Measurements from ENCODE around the gene GBP3. TPM values are rescaled to one million over a fixed set of nuclear protein-coding genes. Genes with fewer than 3 reads are reported as not detected.
"Not testable (repeated sequence)": the region's sequence is repeated elsewhere in the genome, so short reads cannot be mapped to it uniquely, and the experiment has no call there.

GBP3 gene
- polyA plus RNA-seq, 3 donors = 26.0 to 31.6 (median 26.5) TPM

DNA sequence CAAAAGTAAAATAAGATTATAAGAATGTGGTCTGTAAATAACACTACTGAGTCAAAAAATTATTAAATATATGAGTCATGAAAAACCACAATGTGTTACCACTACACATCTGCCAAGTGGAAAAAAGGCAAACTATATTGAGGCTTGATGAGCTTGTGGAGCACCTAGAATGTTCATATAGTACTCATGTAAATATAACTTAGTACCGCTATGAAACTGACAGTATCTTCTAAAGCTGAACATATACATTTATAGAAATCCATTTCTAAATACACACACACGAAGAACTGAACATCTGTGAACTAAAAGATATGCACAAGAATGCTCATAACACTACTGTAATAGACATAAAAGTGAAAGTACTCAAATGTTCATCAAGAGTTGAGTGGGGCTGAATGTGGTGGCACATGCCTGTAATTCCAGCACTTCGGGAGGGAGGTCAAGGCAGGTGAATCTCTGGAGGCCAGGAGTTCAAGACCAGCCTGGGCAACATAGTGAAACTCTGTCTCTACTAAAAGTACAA is 18.5 kb upstream of the GBP3 start:
- no peak for DNase-seq (ENCODE audit: low read depth in 3 of 3, low spot score in 2 of 3)

DNA sequence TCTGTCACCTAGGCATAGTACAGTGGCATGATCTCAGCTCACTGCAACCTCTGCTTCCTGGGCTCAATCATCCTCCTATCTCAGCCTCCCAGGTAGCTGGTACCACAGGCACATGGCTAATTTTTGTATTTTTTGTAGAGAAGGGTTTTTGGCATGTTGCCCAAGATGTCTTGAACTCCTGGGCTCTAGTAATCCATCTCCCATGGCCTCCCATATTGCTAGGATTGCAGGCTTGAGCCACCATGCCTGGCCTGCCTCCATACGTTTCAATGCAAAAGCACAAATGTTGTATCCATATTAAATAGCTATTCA is 17.6 kb upstream of the GBP3 start:
- DNase-seq (ENCODE audit: low read depth in 3 of 3, low spot score in 2 of 3) = no peak

DNA sequence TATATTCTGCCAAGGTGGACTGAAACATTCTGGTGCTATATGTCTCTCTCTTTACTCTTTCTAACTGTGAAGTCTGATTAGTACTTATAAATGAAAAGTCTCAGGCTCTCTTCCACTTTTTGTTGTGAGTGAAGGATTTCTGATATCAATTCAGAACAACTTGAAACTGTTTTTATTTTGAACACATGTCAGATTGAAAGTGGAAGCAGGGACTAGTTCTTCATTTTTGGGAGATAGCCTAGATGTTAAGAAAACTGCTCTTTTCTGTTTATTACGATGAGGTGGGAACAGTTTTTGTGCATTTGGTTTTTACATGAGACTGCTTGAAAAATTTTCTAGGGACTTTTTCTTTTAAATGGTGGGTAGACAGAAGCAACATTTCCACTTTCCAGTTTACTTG is 14.5 kb upstream of the GBP3 start:
- DNase-seq (ENCODE audit: low read depth in 3 of 3, low spot score in 2 of 3) = no peak

DNA sequence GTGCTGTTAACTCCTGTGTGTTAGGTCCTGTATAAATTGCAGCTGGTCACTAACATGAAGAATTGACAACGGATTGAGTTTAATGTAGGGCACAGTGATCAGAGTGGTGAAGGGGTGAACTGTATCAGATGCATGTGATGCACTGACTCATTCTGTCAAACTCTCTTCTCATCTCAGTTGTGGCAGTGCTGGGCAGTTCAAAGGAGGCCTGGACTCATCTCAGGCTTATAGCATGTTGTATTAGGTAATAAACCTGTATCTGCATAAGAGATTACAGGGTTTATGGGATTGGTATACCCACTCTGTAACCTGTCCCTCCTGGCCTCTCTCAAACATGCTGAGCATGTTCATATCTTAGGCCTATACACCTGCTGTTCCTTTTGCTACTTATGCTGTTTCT is 12.4 kb upstream of the GBP3 start:
- DNase-seq (ENCODE audit: low read depth in 3 of 3, low spot score in 2 of 3) = no peak

DNA sequence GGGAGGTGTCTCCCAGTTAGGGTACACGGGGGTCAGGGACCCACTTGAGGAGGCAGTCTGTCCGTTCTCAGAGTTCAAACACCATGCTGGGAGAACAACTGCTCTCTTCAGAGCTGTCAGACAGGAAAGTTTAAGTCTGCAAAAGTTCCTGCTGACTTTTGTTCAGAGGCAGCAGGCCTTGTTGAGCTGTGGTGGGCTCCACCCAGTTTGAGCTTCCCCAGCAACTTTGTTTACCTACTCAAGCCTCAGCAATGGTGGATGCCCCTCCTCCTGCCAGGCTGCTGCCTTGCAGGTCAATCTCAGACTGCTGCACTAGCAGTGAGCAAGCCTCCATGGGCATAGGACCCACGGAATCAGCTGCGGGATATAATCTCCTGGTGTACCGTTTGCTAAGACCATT is 11.3 kb upstream of the GBP3 start:
- not testable (repeated sequence) for DNase-seq (ENCODE audit: low read depth in 3 of 3, low spot score in 2 of 3)

DNA sequence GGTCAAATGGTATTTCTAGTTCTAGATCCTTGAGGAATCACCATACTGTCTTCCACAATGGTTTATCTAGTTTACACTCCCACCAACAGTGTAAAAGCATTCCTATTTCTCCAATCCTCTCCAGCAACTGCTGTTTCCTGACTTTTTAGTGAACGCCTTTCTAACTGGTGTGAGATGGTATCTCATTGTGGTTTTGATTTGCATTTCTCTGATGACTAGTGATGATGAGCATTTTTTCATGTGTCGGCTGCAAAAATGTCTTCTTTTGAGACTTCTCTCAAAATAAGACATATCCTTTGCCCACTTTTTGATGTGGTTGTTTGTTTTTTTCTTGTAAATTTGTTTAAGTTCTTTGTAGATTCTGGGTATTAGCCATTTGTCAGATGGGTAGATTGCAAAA is 6.4 kb upstream of the GBP3 start:
- DNase-seq (ENCODE audit: low read depth in 3 of 3, low spot score in 2 of 3) = not testable (repeated sequence)

DNA sequence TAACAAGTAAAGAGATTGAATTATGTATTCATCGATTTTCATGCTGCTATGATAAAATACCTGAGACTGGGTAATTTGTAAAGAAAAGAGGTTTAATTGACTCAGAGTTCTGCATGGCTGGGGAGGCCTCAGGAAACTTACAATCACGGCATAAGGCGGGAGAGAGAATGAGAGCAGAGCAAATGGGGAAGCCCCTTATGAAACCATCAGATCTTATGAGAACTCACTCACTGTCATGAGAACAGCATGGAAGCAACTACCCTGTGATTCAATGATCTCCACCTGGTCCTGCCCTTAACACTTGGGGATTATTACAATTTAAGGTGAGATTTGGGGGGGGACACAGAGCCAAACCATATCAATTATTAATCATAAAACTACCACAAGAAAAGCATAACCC is 3.3 kb upstream of the GBP3 start:
- no peak for DNase-seq (ENCODE audit: low read depth in 3 of 3, low spot score in 2 of 3)

DNA sequence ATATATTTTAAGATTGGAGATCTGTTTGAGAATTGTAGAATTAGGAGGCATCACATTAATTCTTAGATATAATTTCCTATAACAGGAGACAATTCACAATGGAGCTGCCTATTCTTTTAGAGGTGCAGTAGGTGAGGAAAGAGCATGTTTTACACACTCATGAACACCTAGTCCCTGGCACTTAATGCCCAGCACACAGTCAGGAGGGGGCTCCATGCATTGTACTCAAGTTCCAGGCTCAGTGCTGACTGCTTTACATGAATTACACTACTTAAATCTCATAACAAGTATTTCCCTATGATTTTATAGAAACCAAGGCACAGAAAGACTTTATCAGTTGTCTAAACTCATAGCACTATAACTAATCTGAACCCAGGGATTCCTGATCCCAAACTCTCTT is 360 bp upstream of the GBP3 start:
- no peak for DNase-seq (ENCODE audit: low read depth in 3 of 3, low spot score in 2 of 3)

DNA sequence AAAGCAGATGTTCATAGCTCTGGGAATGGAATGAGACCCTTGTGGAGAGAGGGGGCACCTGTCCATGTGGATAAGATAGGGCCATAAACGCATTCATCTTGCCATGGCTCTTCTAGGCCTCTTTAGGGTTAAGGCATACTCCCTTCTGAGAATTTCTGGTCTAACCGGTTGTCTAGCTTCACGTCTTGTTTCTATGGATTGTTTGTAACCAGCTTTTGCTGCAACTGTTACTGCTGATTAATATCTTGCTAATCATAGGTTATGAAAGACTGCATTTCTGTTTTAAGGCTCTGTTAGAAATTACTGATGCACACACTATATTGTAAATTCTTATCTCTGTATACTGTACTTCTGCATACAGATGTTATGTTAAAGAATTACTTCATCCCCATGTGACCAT is 4.3 kb downstream of the GBP3 start:
- DNase-seq (ENCODE audit: low read depth in 3 of 3, low spot score in 2 of 3) = not testable (repeated sequence)

DNA sequence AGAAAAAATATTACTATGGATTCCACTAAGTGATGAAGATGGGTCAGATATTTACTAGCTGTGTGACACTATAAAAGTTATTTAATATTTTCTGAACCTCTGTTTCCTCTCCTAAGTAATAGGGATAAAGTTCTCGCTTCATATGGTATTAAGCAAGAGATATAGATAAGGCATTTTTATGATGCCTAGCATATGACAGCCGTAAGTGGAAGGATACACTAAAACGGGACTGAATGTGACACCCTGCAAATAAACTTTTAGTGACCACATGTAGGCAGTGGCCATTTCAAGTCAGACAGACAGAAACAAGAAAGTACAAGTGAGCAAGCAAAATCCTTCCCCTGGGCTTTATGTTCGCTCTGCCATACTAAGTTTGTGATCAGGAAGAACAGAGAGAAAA is 14.2 kb downstream of the GBP3 start:
- no peak for DNase-seq (ENCODE audit: low read depth in 3 of 3, low spot score in 2 of 3)

DNA sequence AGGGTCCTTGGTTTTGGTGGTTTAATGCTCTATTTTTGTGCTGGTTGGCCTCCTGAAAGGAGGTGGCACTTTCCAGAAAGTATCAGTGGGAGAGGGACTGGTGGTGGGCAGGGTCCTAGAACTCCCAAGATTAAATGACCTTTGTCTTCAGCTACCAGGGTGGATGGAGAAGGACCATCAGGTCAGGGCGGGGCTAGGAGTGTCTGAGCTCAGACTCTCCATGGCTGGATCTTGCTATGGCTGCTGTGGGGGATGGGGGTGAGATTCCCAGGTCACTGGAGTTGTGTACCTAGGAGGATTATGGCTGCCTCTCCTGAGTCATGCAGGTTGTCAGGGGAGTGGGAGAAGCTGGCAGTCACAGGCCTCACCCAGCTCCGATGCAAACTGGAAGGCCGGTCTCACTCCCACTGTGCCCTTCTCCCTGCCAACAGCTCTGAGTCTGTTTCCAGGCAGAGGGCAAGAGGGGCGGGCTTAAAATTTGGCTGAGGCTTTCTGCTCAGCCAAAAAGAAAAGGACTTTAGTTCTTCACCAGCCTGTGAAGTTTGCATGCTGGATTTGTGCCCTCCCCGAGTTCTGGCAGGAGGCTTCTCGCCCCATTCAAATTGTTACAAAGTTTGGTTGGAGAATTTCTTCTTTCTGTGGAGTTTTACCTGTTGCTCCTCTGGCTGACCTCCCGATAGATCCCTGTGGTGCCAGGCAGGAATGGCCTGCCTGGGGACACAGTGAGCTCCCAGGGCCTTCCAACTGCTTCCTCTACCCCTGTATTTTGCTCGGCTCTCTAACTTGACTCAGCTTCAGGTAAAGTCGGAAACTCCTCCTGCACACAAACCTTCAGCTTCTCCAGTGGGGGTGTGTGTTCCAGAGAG is 17.1 kb downstream of the GBP3 start:
- DNase-seq (ENCODE audit: low read depth in 3 of 3, low spot score in 2 of 3) = no peak

DNA sequence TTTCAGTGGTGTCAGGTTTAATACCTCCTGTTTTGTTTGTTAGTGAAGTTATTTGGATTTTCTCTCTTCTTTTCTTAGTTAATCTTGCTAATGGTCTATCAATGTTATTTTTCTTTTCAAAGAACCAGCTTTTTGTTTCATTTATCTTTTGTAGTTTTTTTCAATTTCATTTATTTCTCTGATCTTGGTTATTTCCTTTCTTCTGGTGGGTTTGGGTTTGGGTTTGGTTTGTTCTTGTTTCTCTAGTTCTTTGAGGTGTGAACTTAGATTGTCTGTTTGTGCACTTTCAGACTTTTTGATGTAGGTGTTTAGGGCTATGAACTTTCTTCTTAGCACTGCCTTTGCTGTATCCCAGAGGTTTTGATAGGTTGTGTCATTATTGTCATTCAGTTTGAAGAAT is 20.5 kb downstream of the GBP3 start:
- DNase-seq (ENCODE audit: low read depth in 3 of 3, low spot score in 2 of 3) = not testable (repeated sequence)

DNA sequence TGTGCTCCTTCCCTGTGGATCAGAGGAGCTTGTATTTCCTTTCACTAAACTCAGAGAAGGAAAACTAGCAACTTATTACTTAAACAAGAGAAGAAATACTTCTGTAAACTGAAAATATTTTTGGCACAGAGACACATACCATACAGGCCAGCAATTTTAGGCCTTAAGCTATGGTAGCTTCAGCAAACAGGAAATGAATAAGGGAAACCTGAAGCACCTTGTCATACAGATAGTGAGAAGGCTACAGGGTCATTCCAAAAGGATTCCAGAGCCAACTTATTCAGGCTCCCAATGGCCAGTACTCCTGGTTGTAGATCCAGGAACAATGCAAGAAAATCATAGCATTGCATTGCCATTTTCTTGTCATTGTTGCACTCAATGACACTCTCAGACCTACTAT is 21.2 kb downstream of the GBP3 start:
- no peak for DNase-seq (ENCODE audit: low read depth in 3 of 3, low spot score in 2 of 3)

DNA sequence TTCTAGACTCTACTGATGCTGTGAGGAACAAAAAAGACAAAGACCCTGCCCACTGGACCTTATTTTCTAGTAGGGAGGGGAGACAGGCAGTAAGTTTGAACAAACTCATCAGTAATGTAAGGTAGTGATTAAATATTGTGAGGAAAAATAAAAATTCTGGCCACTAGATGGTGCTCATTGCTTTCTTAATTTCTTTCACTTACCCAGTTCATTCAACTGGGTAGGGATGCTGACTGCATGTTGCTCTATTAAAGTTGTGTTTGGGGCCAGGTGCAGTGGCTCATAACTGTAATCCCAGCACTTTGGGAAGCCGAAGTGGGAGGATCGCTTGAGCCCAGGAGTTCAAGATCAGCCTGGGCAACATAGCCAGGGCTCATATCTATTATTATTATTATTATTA is 23.9 kb downstream of the GBP3 start:
- peak in 1 of 3 donors; percentile 68 for DNase-seq (ENCODE audit: low read depth in 3 of 3, low spot score in 2 of 3)

DNA sequence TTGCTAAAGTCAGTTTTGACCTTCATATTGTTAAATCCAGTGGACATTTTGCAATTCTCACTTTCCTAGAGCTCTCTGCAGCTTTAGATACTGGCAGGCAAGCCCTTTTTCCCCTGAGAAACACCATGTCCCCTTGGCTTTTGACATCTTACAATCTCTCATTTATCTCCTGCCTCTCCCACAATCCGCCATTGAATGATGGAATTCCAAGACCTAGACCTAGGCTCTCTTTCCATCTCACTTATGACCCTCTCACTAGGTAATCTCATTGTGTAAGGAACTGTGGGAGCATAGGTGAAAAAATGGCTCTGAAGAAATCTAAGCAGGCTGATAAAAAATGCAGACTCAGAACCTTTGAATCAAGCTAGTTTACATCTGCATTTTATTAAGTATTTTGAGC is 32.2 kb downstream of the GBP3 start:
- no peak for DNase-seq (ENCODE audit: low read depth in 3 of 3, low spot score in 2 of 3)

DNA sequence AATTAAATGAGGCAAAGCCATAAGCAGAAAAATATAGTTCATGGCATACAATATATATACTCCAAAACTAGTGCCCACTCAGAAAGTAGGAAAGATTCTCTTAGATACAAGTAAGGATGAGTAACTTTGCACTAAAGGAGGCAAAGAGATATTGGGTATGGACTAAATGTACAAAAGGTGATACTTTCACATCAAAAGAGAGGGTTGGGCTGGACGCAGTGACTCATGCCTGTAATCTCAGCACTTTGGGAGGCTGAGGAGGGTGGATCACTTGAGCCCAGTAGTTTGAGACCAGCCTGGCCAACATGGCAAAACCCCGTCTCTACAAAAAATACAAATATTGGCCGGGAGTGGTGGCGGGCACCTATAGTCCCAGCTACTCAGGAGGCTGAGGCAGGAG is 37.0 kb downstream of the GBP3 start:
- DNase-seq (ENCODE audit: low read depth in 3 of 3, low spot score in 2 of 3) = no peak

DNA sequence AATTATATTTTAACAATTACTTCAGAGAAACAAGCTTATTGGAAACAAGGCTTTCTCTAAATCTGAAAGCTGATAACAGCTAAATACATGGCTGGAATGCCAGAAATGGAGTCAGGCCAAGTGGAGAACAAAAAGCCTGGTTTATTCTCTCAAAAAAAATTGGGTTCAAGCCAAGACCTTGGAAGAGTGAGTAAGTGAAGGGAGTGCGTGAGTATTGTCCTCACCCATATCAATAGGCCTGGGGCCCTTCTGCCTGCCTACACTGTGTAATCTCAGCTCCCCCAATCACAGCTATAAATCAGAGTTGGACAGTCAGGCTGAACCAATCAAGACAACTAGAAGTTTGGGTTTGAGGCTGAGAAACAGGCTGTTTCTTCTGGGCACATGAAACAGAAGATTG is 37.6 kb downstream of the GBP3 start:
- no peak for DNase-seq (ENCODE audit: low read depth in 3 of 3, low spot score in 2 of 3)

DNA sequence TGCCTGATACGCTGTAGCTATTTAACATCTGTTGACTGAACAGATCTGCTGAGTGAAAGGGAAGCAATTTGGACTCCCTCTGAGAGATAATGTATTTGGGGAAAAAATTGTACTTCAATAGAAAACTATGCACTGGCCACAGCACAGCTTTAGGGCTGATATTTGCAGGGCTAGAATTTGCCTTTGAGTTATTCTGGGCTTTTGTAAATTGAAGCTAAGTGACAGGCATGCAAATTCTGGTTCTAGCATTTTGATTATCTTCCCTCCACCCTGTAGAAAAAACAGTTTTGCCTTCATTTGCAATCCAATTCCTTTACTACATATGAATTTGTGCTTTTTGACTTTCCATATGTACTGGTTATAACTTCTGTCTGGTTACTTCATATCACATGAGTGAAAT is 38.1 kb downstream of the GBP3 start:
- DNase-seq (ENCODE audit: low read depth in 3 of 3, low spot score in 2 of 3) = no peak

DNA sequence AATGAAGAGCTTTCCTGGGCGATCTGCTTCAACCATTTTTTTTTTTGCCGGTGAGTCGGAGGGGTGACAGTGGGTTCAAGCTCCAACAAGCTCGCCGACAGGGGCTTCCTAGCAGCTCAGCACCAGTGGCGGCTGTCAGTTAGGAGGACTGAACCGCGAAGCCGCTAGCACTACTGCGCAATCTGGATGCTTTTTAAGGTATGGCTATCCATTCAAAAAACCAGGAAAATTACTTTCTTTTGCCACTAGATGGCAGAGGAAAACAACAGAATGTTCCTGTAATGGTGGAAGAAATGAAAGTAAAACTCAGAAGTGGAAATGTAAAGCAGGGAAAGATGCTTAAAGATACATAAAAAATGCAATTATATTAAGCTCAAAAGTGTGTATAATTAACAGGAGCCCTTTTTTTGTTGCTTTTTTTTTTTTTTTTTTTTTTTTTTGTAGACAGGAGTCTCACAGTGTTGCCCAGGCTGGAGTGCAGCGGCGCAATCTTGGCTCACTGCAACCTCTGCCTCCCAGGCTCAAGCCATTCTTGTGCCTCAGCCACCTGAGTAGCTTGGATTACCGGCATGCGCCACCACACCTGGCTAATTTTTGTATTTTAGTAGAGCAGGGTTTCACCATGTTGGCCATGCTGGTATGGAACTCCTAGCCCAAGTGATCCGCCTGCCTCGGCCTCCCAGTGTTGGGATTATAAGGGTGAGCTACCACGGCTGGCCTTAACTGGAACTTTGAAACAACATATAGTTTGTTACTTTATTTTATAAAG is 38.7 kb downstream of the GBP3 start:
- no peak for DNase-seq (ENCODE audit: low read depth in 3 of 3, low spot score in 2 of 3)

DNA sequence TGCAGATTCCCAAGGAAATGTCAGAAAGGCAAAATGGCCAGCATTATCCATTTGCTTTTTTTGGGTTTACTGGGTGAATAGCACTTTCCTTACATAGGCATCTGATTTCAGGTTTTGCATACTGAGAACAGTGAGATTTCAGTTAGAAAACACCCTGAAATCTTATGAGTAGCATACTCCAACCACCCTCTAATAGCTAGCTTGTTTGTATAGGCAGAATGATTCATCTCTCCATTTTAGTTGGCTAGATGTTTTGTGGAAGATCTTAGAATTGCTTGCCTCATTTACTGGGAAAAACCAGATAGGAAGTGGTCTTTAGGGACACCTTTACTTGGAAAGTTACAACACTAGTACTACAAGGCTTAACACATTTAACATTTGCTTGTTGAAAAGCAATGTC is 40.6 kb downstream of the GBP3 start:
- no peak for DNase-seq (ENCODE audit: low read depth in 3 of 3, low spot score in 2 of 3)

DNA sequence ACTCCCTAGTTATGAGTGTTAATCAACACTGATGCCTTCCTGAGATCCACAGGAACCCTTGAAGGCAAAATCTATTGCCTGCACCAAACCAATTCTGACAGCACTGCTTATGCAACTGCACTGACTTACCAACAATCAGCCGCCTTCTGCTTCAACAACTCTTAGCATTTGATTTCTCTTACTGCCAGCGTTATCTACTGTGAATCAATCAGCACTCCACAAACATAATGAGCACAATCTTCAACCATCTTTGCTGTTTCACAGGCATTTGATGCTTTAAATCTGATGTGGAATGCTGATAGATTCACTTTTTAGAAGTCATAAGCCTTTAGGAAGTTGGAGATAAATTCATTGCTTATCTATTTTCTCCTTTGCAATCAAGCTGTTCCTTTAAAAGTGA is 41.2 kb downstream of the GBP3 start:
- not testable (repeated sequence) for DNase-seq (ENCODE audit: low read depth in 3 of 3, low spot score in 2 of 3)

DNA sequence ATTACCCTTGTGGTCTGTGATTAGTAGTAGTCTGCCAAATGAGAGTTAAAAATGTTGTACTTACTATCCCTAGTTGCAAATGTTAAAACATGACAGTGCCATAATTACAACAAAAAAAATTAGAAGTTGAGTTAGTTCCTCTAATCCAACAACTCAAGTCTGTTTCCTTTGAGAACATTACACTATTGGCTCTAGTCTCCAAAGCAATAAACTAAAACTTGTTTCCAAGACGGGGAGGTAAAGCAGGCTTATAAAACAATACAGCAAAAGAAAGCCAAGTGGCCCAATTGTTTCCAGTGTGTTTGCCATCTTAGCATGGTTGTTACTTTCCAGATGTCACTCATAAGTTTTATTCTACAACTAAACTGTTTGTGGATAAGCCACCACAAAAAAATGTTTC is 41.8 kb downstream of the GBP3 start:
- no peak for DNase-seq (ENCODE audit: low read depth in 3 of 3, low spot score in 2 of 3)

Data from right renal cortex interstitium (tissue), 3 donors.